Measurements from ENCODE around the gene STOM.

GRCh38 chr9:121305269-121305994 is 64.6 kb downstream of the STOM start:
- TF ChIP-seq CTCF (IDR thresholded peaks at IDR 0.05) (no peak), POLR2A (IDR thresholded peaks at IDR 0.05) (no peak)

Data from body of pancreas (tissue), 4 donors.